HG02981 (cell line): ENCODE data around the gene GLDC.
A peak's percentile ranks its signal among the peaks of the same experiment; 100 is the strongest.
"Not testable (repeated sequence)": the region's sequence is repeated elsewhere in the genome, so short reads cannot be mapped to it uniquely, and the experiment has no call there.

Experiments used
- ATAC-seq: cut with Tn5 transposase; IDR thresholded peaks from one replicate; pipeline ENCODE4 v1.9.1; 2021; ENCODE audit warnings: mild to moderate bottlenecking, moderate library complexity; ENCODE audit not compliant: unreplicated experiment

The GLDC gene

DNA sequence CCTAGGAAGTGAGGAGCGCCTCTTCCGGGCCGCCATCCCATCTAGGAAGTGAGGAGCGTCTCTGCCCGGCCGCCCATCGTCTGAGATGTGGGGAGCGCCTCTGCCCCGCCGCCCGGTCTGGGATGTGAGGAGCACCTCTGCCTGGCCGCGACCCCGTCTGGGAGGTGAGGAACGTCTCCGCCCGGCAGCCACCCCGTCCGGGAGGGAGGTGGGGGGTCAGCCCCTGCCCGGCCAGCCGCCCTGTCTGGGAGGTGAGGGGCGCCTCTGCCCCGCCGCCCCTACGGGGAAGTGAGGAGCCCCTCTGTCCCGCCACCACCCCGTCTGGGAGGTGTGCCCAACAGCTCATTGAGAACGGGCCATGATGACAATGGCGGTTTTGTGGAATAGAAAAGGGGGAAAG, 22.7 kb downstream of the GLDC start:
- not testable (repeated sequence) for ATAC-seq

- ATAC-seq = no peak
These were observed 24.7 kb downstream of the GLDC start for GRCh38 chr9:6620796-6621195.

DNA sequence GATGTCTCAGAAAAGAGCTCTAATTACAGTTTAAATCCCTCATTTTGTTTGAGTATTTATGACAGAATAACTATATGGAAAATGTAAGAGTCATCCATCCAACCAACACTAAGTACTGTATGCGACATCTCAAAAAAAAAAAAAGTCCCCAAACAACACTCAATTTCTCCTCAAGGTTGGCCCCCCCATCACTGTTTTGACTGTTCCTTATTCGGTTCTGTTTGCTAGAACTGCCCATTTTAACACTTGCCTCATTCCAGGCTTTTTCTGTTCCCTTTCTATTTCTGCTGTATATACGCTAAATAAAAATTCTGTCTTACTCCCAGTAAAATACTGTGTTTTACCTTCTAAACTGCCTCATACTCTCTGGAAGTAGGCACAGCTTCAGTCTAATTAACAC, 25.2 kb downstream of the GLDC start:
- ATAC-seq = no peak

- no peak for ATAC-seq
These were observed 25.6 kb downstream of the GLDC start for GRCh38 chr9:6619909-6620308.

DNA sequence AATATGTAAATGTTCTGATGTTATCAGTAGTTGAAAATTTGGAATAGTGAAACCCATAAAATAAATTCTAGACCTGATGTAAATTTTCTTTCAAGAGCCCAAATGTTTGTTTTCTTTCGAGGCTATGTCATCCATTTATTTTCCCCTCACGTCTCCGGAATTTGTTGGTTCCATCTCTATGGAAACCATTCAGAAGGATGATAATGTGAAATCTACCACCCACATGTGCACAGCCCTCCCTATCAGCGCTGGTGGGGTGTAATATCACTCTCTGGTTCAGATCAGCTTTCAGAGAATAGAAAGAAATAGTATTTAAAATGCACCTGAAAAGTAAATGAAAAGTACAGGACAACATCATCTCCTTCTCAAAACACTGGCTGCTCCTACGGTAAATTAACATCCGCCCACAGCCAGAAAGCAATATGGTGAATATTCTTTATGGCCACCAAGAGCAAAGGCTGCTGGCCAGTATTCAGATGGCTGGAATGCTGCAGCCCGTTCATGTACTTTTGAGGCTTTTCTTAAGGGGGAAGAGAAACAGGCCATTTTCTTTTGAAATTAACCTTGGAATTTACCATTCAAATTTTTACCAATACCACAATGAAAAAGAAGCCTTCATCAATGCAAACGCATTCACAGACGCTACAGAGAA, 28.5 kb downstream of the GLDC start:
- no peak for ATAC-seq

GRCh38 chr9:6614489-6614888, 31.0 kb downstream of the GLDC start:
- no peak for ATAC-seq

GRCh38 chr9:6611865-6612264, 33.7 kb downstream of the GLDC start:
- no peak for ATAC-seq

DNA sequence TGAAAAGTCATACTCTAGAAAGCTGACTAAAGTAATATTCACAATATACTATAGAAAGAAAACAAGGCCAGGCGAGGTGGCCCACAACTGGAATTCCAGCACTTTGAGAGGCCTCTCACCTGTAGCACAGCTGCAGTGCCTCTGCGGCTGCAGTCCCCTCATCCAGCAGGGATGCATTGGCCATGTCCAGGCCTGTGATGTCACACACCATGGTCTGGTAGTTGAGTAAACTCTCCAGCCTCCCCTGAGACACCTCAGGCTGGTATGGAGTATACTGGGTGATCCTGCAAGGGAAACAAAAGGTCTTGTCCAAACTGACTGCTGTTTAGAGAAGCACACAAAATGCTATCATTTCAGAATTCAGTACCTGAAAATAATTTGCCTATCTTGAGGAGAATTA, 35.5 kb downstream of the GLDC start:
- ATAC-seq = no peak

- ATAC-seq = no peak
These were observed 36.0 kb downstream of the GLDC start for GRCh38 chr9:6609497-6610016.

- ATAC-seq = peak; percentile 84
These were observed 40.3 kb downstream of the GLDC start for GRCh38 chr9:6605202-6605601.

- no peak for ATAC-seq
These were observed 45.1 kb downstream of the GLDC start for GRCh38 chr9:6600426-6600825.

- ATAC-seq = no peak
These were observed 45.5 kb downstream of the GLDC start for GRCh38 chr9:6600006-6600405.

GRCh38 chr9:6598249-6598725, 47.2 kb downstream of the GLDC start:
- peak; percentile 98 for ATAC-seq

GRCh38 chr9:6592791-6593190, 52.7 kb downstream of the GLDC start:
- ATAC-seq = no peak

DNA sequence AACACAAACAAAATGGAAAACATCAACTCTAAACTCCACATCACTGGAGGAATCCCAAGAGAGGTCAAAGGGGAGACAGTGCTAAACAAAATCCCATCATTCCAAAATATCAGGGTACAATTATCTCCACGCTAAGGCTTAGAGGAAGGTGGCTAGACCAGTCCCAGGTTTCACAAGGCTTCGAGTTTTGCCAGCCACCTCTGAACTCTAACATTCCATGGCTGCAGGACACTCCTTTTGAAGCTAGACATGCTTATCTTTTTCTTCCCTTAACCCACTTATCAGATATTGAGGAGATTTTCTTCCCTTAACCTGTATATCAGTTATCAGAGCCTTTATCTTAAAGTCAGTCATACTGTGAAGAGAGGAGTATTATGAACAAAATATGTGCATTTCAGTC, 53.3 kb downstream of the GLDC start:
- ATAC-seq = no peak

DNA sequence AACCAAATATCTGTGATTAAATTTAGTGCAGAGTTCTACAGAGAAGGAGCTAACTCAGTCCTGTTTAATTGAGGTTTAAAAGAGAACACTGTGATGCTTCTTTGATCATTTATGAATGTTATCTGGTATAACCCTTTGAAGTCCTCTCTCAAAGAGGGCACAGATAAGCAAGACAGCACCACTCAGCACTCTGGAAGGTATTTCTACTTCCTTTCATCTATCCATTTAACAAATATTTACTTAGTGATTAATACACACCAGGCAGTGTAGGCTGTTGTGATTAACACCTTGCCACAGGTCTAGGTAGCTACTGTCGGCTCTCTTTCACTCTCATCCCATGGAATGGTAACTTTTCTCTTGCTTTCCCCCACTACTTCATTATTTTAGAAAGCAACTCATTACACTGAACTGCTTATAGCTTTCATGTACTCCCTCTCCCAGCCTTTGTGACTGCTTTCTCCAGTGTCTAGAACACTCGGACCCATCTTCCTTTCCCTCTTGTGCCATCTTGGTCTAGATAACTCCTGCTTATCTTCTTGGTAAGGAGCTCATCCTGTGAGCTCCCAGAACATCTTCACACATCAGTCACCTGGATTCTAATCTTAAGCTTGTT, 54.7 kb downstream of the GLDC start:
- no peak for ATAC-seq

DNA sequence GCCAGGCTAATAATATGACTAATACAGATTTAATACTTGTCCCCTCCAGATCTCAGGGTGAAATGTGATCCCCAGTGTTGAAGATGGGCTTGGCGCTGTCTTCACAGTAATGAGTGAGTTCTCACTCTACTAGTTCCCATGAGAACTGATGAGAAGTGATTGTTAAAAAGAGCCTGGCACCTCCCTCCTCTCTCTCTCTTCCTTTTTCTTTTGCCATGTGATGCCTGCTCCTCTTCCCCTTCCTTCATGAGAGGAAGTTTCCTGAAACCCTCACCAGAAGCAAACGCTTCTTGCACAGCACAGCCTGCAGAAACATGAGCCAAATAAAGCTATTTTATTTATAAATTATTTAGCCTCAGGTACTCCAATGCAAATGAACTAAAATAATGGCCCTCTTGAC, 55.2 kb downstream of the GLDC start:
- ATAC-seq = no peak

DNA sequence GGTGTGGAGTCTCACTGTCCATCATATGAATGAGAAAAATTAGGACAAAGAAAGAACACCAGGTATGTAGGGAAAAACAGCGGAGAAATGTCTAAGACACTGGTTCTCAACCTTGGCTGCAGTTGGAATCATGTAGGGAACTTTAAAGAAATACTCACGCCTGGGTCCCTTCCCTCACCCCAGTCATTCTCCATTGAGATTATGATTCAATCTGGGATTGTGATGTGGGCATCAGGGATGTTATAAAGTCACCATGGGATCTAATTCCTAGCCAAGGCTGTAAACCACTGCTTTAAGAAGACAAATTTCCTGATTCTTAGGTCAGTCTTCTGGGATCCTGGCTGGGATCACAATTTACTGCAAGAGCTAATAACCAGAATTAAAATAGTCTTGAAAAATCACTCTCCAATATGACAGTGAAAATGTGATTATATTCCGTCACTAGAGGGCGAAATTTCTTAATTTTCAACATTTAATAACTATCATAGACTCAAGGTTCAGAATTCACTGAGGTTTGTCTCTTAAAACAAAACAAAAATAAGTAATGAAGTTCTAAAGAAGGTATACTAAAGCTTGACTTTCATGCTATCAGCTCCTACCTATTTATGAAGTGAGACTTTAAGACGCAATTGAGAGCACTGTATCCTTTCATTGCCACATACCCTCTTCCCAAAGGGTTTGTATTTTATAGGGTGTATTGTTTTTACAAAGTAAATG, 60.5 kb downstream of the GLDC start:
- no peak for ATAC-seq

- ATAC-seq = no peak
These were observed 64.3 kb downstream of the GLDC start for GRCh38 chr9:6581253-6581652.

GRCh38 chr9:6579613-6580012, 65.9 kb downstream of the GLDC start:
- no peak for ATAC-seq

GRCh38 chr9:6576987-6577386, 68.5 kb downstream of the GLDC start:
- no peak for ATAC-seq
